OCI-M2 (cell line): ENCODE measurements around the gene ARSA.
"Not testable (repeated sequence)": the region's sequence is repeated elsewhere in the genome, so short reads cannot be mapped to it uniquely, and the experiment has no call there.

Experiments used
- DNase-seq: peaks from one replicate; lab custom pipeline; 2025; ENCODE audit not compliant: unreplicated experiment; lab: John Stamatoyannopoulos, UW

The ARSA gene

DNA sequence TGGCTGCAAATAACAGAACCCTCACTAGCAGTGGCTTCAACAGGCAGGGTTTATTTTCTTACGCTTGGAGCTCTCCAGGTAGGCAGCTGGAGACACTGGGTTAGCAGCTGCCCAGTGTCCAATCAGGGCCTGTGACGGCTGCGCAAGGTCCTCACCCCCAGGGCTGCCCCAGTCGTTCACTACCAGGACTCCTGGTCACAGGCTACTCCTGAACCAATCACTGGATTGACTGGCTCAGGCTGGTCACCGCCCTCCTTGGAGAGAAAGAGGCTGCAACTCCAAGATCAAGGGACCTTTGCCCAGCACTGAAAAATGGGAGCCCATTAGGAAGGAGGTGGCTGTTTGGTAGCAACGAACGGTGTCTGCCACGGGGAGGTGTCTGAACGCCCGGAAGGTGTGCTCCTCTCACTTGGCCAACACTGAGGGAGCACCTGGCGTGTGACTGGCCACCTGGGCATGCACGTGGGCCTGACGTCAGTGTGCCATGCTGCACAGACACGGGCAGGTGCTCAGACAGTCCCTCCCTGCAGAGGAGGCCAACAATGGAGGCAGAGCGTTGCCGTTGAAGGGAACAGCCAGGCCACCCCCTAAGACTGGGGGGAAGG lies 5.1 kb downstream of the ARSA start:
- no peak for DNase-seq

DNA sequence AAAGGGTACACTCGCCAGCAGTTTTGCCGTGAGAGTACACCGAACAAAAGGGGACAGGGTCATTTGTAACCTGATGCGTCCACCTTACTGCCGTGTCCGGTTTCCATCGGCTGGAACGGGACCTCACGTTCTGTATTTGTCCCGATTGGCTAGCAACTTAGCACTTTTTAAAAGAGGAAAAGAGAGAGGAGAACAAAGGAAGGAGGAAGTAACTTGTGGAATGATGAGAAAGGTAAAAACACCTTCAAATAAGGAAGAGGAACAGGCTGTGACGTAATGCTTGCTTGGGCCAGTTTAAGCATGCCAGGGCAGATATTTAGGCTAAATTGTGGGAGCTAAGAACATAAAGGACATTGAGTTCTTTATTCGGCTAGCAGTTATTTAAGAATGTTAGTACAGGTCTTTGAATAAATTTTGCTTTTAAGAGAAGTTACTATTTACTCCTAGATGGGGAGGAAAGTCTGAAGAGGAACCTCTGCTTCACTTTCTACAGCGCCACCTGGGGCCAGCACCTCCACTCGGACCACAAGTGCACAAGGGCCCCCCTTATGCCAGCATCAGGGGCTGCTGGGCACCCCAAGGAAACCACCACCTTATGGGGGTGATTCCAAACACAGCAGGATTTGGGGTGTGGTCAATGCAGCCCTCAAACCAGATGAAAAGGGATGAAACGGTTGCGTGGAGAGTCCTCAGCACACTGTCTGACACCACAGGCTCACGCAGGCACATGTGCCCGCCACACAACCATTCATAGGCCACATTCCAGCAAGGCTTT lies 5.8 kb downstream of the ARSA start:
- DNase-seq, result no peak

DNA sequence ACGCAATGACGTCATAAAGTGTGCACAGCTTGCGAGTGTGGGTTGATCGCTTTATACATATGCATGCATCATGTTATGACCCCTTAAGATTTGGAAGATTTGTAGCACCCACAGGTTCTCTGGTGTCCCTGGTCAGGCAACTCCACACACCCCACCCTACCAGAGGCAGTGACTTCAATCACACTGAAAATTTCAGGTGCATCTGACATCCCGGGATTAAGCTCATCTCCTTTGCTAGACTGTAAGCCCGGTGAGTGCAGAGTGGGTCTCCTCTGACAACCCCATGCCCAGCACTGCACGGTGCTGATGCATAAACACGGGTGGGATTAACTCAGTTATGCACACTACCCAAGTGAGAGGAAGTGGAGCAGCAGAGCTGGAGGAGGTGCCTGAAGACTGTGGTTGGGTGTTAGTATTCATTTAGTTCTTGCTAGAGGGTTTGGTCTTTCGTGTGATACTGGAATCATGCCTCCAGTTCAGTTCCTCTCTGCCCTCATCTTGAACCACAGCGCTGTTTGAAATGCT lies 6.5 kb downstream of the ARSA start:
- DNase-seq, result no peak

- peak; percentile 47 for DNase-seq
Observed at GRCh38 chr22:50620593-50621355, 7.2 kb downstream of the ARSA start.

DNA sequence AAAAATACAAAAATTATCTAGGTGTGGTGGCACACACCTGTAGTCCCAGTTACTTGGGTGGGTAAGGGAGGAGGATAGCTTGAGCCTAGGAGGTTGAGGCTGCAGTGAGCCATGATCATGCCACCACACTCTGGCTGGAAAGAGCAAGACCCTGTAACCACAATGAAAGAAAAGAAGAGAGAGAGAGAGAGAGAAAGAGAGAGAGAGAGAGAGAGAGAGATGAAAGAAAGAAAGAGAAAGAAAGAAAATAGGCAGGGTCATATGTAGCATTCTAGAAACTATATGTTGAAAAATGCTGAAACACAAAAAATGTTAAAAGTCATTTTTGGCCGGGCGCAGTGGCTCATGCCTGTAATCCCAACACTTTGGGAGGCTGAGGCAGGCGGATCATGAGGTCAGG lies 13.7 kb downstream of the ARSA start:
- not testable (repeated sequence) for DNase-seq

GRCh38 chr22:50613291-50613981 lies 14.5 kb downstream of the ARSA start:
- no peak for DNase-seq

DNA sequence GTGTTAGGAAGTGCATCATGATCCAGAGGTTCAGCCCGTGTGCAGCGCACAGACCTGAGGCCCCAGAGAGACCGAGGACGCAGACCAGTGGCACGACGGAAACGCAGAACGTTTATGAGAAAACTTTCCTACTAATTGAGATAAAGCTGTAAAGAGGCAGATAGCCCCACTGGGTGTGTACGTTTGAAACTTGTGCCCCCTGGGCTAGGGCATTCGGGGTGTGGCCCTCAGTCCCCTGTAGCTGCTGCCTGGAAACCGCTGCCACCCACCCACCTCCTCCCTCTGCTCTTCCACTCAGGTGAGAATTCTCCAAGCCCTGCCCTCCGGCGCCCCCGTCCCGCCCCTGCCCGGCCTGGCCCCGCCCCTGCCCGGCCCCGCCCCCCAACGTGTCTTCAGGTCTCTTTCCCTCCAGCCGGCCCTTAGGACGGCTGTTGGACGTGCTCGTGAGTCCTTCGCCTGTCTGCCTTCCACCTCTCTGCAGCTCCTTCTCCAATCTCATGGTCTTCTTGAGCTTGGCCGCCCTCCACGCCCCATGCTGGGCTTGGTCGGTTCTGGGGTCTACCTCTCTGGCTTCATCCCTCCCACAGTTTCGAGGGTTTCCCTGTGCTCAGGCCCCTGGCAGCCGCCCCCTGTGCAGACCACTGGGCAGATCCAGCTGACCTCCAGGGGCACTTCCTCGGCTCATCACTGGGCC lies 15.3 kb downstream of the ARSA start:
- no peak for DNase-seq

GRCh38 chr22:50612168-50612527 lies 15.8 kb downstream of the ARSA start:
- no peak for DNase-seq

DNA sequence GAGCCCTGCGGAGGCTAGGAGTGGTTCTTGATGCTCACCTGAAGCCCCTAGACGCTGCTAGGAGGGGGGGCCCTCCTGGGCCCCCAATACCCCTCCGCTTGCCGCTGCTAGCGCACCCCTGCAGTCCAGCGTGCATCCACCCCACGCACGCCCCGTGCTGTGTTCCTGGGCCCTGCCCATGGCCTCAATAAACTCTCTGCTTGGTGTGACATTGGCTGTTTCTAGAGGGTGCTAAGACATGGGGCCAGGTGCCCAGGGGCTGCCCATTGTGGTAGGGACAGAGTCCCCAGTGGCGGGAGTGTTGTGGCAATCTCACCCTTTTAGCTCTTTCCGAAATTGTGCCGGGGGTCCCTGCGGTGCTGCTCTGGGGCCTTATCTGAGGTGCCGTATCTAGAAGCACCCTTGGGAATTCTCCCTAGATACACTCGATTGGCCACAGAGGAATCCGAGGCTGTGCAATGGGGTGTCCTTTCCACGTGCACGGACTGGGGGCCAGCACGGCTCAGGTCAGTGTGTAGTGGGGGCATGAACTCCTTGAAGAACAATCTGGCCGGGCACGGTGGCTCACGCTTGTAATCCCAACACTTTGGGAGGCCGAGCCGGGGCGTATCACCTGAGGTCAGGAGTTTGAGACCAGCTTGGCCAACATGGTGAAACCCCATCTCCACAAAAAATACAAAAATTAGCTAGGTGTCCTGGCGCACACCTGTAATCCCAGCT lies 16.5 kb downstream of the ARSA start:
- no peak for DNase-seq

GRCh38 chr22:50610581-50610980 lies 17.4 kb downstream of the ARSA start:
- DNase-seq, result no peak

DNA sequence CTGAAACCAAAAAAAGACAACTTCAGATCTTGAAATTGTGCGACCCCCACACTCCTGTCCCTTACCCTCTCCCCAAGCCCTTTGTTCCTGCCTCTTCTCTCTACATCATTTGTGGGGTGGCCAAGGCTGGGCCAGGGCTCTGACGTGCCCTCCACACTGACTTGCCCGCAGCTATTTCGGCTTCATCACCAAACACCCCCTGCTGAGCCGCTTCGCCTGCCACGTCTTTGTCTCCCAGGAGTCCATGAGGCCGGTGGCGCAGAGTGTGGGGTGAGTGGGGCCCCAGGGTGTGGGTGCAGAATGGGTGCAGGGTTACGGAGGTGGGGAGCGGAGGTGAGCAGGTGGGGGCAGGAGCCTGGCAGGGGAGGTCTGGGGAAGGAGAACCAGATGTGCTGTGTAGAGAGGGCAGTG lies 17.9 kb downstream of the ARSA start:
- DNase-seq, result no peak

- no peak for DNase-seq
Observed at GRCh38 chr22:50609599-50609998, 18.4 kb downstream of the ARSA start.

- no peak for DNase-seq
Observed at GRCh38 chr22:50608996-50609395, 19.0 kb downstream of the ARSA start.

DNA sequence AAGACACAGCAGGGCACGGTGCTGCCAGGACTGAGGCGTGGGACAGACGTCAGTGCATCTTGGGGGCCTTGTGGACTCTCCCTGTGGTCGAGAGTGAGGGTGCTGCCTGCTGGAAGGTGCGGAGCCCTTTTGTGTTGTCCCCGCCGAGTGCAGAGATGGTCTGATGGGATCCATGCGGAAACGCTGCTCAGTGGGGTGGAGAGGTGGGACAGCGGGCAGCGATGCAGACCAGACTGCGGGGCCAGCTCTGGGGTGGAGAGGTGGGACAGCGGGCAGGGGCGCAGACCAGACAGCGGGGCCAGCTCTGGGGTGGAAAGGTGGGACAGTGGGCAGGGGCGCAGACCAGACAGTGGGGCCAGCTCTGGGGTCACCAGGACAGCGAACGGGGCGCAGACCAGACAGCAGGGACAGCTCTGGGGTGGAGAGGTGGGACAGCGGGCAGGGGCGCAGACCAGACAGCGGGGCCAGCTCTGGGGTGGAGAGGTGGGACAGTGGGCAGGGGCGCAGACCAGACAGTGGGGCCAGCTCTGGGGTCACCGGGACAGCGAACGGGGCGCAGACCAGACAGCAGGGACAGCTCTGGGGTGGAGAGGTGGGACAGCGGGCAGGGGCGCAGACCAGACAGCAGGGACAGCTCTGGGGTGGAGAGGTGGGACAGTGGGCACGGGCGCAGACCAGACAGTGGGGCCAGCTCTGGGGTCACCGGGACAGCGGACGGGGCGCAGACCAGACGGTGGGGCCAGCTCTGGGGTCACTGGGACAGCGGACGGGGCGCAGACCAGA lies 19.7 kb downstream of the ARSA start:
- DNase-seq, result not testable (repeated sequence)

DNA sequence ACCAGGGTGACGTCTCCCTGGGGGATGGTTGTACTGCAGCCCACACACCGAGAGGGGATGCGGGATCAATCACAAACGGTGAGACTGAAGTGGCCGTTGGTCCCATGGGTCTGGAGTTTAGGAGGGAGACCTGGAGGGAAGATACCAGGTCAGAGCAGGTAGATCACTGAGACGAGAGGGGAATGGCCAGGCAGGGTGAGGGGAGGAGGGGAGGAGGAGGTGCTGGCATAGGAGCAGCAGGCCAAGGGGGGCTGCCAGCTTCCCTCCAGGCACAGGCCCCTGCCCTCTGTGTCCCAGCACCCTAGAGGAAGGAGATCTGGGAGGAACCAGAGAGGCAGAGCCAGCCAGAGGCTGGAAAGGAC lies 20.3 kb downstream of the ARSA start:
- no peak for DNase-seq

DNA sequence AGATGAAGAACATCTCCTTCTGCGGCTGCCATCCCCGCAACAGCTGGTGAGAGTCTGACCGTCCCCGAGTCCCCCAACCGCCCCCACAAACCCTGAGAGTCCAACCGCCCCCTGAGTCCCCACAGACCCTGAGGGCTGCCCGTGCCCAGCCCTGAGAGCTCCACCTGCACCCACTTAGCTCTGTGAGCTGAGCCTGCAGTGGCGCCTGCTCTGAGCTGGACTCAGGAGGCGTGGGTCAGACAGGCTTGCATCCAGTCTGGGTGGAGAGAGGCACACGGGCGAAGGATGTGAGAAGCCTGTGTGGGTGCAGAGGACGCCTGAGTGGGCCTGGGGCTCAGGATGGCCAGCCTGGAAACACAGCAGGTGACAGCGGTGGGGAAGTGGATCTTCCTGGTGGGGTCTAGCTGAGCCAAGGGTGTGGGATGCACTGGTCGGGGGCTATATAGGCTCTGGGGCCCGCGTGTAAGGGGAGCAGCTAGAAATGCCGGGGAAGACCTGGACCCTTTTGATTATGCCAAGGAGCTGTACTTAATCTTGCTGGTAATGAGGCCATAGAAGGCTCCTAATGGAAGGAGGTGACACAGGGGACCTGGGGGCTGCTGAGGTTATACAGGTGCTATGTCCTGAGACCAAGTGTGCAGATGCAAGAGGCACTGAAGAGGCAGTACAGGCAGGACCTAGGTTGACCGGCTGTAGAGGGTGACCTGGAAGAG lies 20.9 kb downstream of the ARSA start:
- DNase-seq, result no peak

- DNase-seq, result no peak
Observed at GRCh38 chr22:50606165-50606945, 21.6 kb downstream of the ARSA start.

GRCh38 chr22:50605613-50606074 lies 22.3 kb downstream of the ARSA start:
- DNase-seq, result no peak
